ENCODE data around the gene S100G.
"Not testable (repeated sequence)": the region's sequence is repeated elsewhere in the genome, so short reads cannot be mapped to it uniquely, and the experiment has no call there.

The S100G gene

GRCh38 chrX:16649858-16650257 lies at the start of gene S100G:
TSS of gene S100G (plus strand) at chrX:16650158. CDS start at chrX:16651007, 849 bp downstream.
- DNase-seq (ENCODE audit: low read depth, low spot score): no peak

GRCh38 chrX:16601885-16602284 lies 48.1 kb upstream of the S100G start:
- DNase-seq (ENCODE audit: low read depth, low spot score): no peak

- not testable (repeated sequence) for DNase-seq (ENCODE audit: low read depth, low spot score)
These were observed 46.7 kb upstream of the S100G start for GRCh38 chrX:16603235-16603634.

- DNase-seq (ENCODE audit: low read depth, low spot score): no peak
These were observed 46.1 kb upstream of the S100G start for GRCh38 chrX:16603822-16604221.

- DNase-seq (ENCODE audit: low read depth, low spot score): no peak
These were observed 45.6 kb upstream of the S100G start for GRCh38 chrX:16604337-16604736.

- no peak for DNase-seq (ENCODE audit: low read depth, low spot score)
These were observed 43.7 kb upstream of the S100G start for GRCh38 chrX:16606142-16606720.

GRCh38 chrX:16610121-16610621 lies 39.8 kb upstream of the S100G start:
- DNase-seq (ENCODE audit: low read depth, low spot score): no peak

- DNase-seq (ENCODE audit: low read depth, low spot score): not testable (repeated sequence)
These were observed 39.3 kb upstream of the S100G start for GRCh38 chrX:16610654-16611053.

GRCh38 chrX:16612257-16612897 lies 37.6 kb upstream of the S100G start:
- no peak for DNase-seq (ENCODE audit: low read depth, low spot score)

GRCh38 chrX:16617382-16617781 lies 32.6 kb upstream of the S100G start:
- no peak for DNase-seq (ENCODE audit: low read depth, low spot score)

- no peak for DNase-seq (ENCODE audit: low read depth, low spot score)
These were observed 31.5 kb upstream of the S100G start for GRCh38 chrX:16618422-16618821.

- DNase-seq (ENCODE audit: low read depth, low spot score): no peak
These were observed 30.9 kb upstream of the S100G start for GRCh38 chrX:16619024-16619423.

- DNase-seq (ENCODE audit: low read depth, low spot score): not testable (repeated sequence)
These were observed 21.4 kb upstream of the S100G start for GRCh38 chrX:16628511-16628910.

- no peak for DNase-seq (ENCODE audit: low read depth, low spot score)
These were observed 20.9 kb upstream of the S100G start for GRCh38 chrX:16628946-16629595.

- DNase-seq (ENCODE audit: low read depth, low spot score): no peak
These were observed 20.0 kb upstream of the S100G start for GRCh38 chrX:16629909-16630308.

- DNase-seq (ENCODE audit: low read depth, low spot score): no peak
These were observed 16.2 kb upstream of the S100G start for GRCh38 chrX:16633754-16634153.

- DNase-seq (ENCODE audit: low read depth, low spot score): no peak
These were observed 14.9 kb upstream of the S100G start for GRCh38 chrX:16635040-16635439.

- DNase-seq (ENCODE audit: low read depth, low spot score): no peak
These were observed 14.4 kb upstream of the S100G start for GRCh38 chrX:16635596-16635995.

GRCh38 chrX:16638533-16638932 lies 11.4 kb upstream of the S100G start:
- DNase-seq (ENCODE audit: low read depth, low spot score): no peak

GRCh38 chrX:16639966-16640365 lies 10.0 kb upstream of the S100G start:
- no peak for DNase-seq (ENCODE audit: low read depth, low spot score)

GRCh38 chrX:16640823-16641222 lies 9.1 kb upstream of the S100G start:
- no peak for DNase-seq (ENCODE audit: low read depth, low spot score)

GRCh38 chrX:16643176-16643575 lies 6.8 kb upstream of the S100G start:
- DNase-seq (ENCODE audit: low read depth, low spot score): no peak

All from iPS DF 19.7 (cell line).